BJ (cell line): Measurements from ENCODE around the gene ATG5. TPM values are rescaled to one million over a fixed set of nuclear protein-coding genes. Genes with fewer than 3 reads are reported as not detected.

Experiments used
- CTCF ChIA-PET: fragments of 350-600 bp; formaldehyde crosslinking; extraction: SDS; loops from one replicate; lab custom pipeline; 2021; ENCODE audit warnings: antibody characterized with exemption, inconsistent platforms; lab: Yijun Ruan, JAX
- POLR2A ChIA-PET: fragments of 300-600 bp; sonication (Branson Sonifier 250); formaldehyde crosslinking; extraction: SDS; loops from one replicate; lab custom pipeline; 2021; ENCODE audit warnings: antibody characterized with exemption; lab: Charles Lee
- DNase-seq: peaks from one replicate; pipeline ENCODE4 v3.0.0-alpha.2; 2011; ENCODE audit warnings: low read depth
- H3K27me3 ChIP-seq: 2 replicates; pipeline ENCODE4 v1.6.0; 2011; ENCODE audit warnings: low read length; ENCODE audit not compliant: control insufficient read depth, insufficient read depth
- H3K36me3 ChIP-seq: 2 replicates; pipeline ENCODE4 v1.5.1; 2011; ENCODE audit warnings: low read length; ENCODE audit not compliant: control insufficient read depth, insufficient read depth
- H3K4me3 ChIP-seq: 2 replicates; pipeline ENCODE4 v1.5.1; 2011; ENCODE audit warnings: low read depth, mild to moderate bottlenecking, control low read depth, low read length
- polyA minus RNA-seq: library from RNA; depleted of rRNA, polyadenylated mRNA; stranded (reverse); fragments of >200 nt; gene quantifications from 2 replicates; pipeline ENCODE4 v1.2.3, GENCODE V29; 2011; rRNA and poly(A)+ RNA removed
- polyA plus RNA-seq: library from polyadenylated mRNA; depleted of rRNA; stranded (reverse); fragments of >200 nt; gene quantifications from 2 replicates; pipeline ENCODE4 v1.2.3, GENCODE V29; 2011; rRNA removed
- TF ChIP-seq, protein P1 (sequence below): IDR thresholded peaks from 2 replicates; pipeline ENCODE4 v1.5.1; 2011; ENCODE audit warnings: low read depth, mild to moderate bottlenecking, control low read depth, inconsistent platforms, low read length, moderate library complexity; ENCODE audit not compliant: insufficient read depth

ATG5 gene
- polyA plus RNA-seq (18.6 and 35.7 TPM in 2 replicates), polyA minus RNA-seq (7.6 and 8.2 TPM in 2 replicates)

DNA sequence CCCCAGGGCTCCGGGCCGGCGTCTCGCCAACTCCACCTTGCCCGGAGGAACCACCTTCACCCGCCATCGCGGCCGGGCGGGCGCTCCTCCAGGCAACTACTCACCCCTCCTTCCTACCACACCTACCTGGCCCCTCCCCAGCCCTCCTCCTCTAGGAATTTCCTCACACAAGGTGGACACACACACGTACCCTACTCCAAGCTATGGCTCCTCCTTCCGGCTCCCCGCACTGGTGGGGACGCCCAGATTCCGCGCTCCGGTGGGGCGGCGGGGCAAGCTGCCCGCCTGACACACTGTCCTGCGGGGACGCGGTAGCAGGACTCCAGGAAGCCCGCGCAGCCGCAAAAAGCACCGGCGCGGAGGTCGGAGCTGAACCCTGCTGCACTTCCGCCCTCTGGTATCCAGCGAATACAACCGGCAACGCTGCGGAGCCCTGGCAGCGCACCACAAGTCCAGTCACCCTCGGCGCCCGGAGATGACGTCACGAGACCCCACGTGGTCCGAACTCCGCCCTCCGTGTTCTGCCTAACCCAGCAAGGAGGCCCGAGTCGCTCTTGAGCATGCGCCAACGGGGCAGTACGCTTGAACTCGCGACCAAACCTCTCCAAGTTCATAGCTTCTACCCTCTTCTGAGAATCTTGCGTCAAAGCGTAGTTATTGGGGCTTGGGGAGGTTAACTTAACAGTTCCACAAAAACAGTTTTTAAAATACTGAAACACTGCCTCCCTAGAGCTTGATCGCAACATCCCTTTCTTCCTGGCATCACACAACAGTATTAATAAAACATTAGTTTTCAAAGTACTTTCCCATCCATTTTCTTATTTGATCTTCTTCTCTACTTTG, at the start of gene ATG5:
ATG5 (minus strand) TSS at position 425 of the 843 bp plus-strand sequence. CDS start 9,552 bp downstream, outside the sequence.
- ChIA-PET POLR2A (interaction anchor here (0.6 kb wide), 2 partner anchors 9 to 17 kb away, joined by 3 to 7 read pairs; no protein-coding TSS in a partner anchor), CTCF (interaction anchor here (0.9 to 1.0 kb wide), 4 partner anchors 9 to 35 kb away, joined by 3 to 7 read pairs (median 4); partner anchors contain the start of gene CRYBG1)
- TF ChIP-seq, protein P1, sequence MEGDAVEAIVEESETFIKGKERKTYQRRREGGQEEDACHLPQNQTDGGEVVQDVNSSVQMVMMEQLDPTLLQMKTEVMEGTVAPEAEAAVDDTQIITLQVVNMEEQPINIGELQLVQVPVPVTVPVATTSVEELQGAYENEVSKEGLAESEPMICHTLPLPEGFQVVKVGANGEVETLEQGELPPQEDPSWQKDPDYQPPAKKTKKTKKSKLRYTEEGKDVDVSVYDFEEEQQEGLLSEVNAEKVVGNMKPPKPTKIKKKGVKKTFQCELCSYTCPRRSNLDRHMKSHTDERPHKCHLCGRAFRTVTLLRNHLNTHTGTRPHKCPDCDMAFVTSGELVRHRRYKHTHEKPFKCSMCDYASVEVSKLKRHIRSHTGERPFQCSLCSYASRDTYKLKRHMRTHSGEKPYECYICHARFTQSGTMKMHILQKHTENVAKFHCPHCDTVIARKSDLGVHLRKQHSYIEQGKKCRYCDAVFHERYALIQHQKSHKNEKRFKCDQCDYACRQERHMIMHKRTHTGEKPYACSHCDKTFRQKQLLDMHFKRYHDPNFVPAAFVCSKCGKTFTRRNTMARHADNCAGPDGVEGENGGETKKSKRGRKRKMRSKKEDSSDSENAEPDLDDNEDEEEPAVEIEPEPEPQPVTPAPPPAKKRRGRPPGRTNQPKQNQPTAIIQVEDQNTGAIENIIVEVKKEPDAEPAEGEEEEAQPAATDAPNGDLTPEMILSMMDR: no peak; the same call in 1 of the 2 replicates
- H3K36me3 ChIP-seq: no peaks in the 10 kb centered on the region
- peak within 1 kb of the TSS; percentile 95 for H3K4me3 ChIP-seq
- H3K27me3 ChIP-seq: no peaks in the 10 kb centered on the region; the same call in 1 of the 2 replicates
- peak; percentile 94 for DNase-seq

GRCh38 chr6:106373502-106374239, 48.1 kb upstream of the ATG5 start:
- H3K36me3 ChIP-seq: no peaks in the 10 kb centered on the region
- no peak for DNase-seq
- H3K27me3 ChIP-seq: no peaks in the 10 kb centered on the region; the same call in 1 of the 2 replicates
- ChIA-PET CTCF (interaction anchor here (5.3 kb wide), 1 partner anchor 12 kb away, joined by 33 read pairs; the partner anchor contains the start of gene CRYBG1), POLR2A (no interaction called here)
- H3K4me3 ChIP-seq: no peak overlapping the region
- TF ChIP-seq, protein P1: no peak

GRCh38 chr6:106372838-106373501, 47.4 kb upstream of the ATG5 start:
- peaks cover 2% of the 10 kb centered on the region; the same call in 1 of the 2 replicates for H3K27me3 ChIP-seq
- ChIA-PET POLR2A (no interaction called here), CTCF (interaction anchor here (5.3 kb wide), 1 partner anchor 11 kb away, joined by 33 read pairs; the partner anchor contains the start of gene CRYBG1)
- TF ChIP-seq, protein P1: no peak
- H3K4me3 ChIP-seq: no peak overlapping the region
- DNase-seq: no peak
- no peaks in the 10 kb centered on the region for H3K36me3 ChIP-seq

DNA sequence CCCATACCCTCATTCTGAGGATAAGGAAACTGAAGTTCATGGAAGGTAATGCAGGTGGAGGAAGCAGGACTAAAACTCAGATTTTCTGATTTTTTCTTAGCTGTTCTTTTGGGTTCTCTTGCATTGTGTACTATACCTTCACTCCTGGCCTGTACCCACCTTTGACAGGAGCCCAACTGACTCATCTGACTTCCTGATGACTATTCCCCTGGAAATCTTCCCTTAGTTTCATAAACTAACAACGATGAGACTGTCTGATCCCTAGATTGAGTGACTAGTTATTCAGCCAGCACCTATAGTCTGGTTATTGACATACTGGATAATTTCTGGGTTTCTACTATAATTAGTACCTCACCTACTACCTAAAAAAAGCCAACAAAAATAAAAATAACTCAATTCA, 45.1 kb upstream of the ATG5 start:
- Histone ChIP-seq H3K27me3 (peaks cover 2% of the 10 kb centered on the region; the same call in 1 of the 2 replicates), H3K36me3 (no peaks in the 10 kb centered on the region), H3K4me3 (no peak overlapping the region)
- TF ChIP-seq, protein P1: no peak
- DNase-seq: no peak
- ChIA-PET POLR2A (no interaction called here), CTCF (interaction anchor here (5.3 kb wide), 1 partner anchor 9 kb away, joined by 33 read pairs; the partner anchor contains the start of gene CRYBG1)
